ENCODE results near the gene KCTD17.

DNA sequence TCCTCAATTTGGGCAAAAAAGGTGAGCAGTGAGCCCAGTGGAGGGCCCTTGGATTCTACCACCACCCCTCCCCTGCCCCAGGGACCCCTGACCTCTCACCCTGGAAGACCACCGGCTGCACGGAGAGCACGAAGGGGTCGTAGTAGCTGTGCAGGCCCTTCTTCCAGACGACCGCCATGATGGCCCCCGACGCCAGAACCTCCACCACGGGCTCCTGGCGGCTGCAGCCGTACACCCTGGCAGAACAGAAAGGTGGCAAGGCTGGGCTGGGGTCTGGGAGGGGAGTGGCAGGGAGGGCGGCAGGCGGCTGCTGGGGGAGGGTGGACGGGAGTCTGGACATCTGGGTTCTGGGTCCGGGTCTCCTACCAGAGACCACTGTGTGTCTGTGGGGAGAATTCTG lies 34.6 kb downstream of the KCTD17 start:
- TF ChIP-seq, protein P1, sequence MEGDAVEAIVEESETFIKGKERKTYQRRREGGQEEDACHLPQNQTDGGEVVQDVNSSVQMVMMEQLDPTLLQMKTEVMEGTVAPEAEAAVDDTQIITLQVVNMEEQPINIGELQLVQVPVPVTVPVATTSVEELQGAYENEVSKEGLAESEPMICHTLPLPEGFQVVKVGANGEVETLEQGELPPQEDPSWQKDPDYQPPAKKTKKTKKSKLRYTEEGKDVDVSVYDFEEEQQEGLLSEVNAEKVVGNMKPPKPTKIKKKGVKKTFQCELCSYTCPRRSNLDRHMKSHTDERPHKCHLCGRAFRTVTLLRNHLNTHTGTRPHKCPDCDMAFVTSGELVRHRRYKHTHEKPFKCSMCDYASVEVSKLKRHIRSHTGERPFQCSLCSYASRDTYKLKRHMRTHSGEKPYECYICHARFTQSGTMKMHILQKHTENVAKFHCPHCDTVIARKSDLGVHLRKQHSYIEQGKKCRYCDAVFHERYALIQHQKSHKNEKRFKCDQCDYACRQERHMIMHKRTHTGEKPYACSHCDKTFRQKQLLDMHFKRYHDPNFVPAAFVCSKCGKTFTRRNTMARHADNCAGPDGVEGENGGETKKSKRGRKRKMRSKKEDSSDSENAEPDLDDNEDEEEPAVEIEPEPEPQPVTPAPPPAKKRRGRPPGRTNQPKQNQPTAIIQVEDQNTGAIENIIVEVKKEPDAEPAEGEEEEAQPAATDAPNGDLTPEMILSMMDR (conservative IDR thresholded peaks at IDR 0.05): no peak
- TF ChIP-seq EZH2 (IDR thresholded peaks at IDR 0.05; ENCODE audit: low read depth): no peak

Measured in PC-9 (cell line).